Kidney tubule cell (primary cell): ENCODE results near the gene WASHC4.
A peak's percentile ranks its signal among the peaks of the same experiment; 100 is the strongest.

Source experiments
- DNase-seq: peaks from one replicate; pipeline ENCODE4 v3.0.0-alpha.2; 2018; ENCODE audit warnings: low spot score

Gene WASHC4

GRCh38 chr12:105206686-105207374, 99.3 kb downstream of the WASHC4 start:
- no peak for DNase-seq

GRCh38 chr12:105209091-105209490, 101.6 kb downstream of the WASHC4 start:
- DNase-seq, result no peak

- DNase-seq, result peak; percentile 77
Measured at GRCh38 chr12:105212438-105212837, 104.9 kb downstream of the WASHC4 start.

- DNase-seq, result peak; percentile 62
Measured at GRCh38 chr12:105214148-105214547, 106.6 kb downstream of the WASHC4 start.

- peak; percentile 91 for DNase-seq
Measured at GRCh38 chr12:105214670-105215375, 107.3 kb downstream of the WASHC4 start.

- DNase-seq, result no peak
Measured at GRCh38 chr12:105218434-105218833, 110.9 kb downstream of the WASHC4 start.
